Natural killer cell (primary cell): ENCODE data around the gene NEMP2. TPM values are rescaled to one million over a fixed set of nuclear protein-coding genes. Genes with fewer than 3 reads are reported as not detected.
"Not testable (repeated sequence)": the region's sequence is repeated elsewhere in the genome, so short reads cannot be mapped to it uniquely, and the experiment has no call there.

Experiments used
- ATAC-seq, 3 donors: fragments of 150-1000 bp in 2 of 3; fragments of 200-7000 bp in 1 of 3; cut with Tn5 transposase; 1 replicate in 1 of 3; 2 replicates in 2 of 3; pipeline ENCODE4 v1.10.0; 2021; ENCODE audit warnings: mild to moderate bottlenecking in 2 of 3, moderate library complexity in 2 of 3
- DNase-seq, 2 donors: peaks; one replicate each; pipeline versions ENCODE4 v3.0.0 to v3.0.0-alpha.2; 2013 to 2021; ENCODE audit warnings: mixed read lengths in 1 of 2
- H3K27ac ChIP-seq: one replicate; pipeline ENCODE4 v1.5.1; 2013; ENCODE audit warnings: mild to moderate bottlenecking, low read length
- H3K27me3 ChIP-seq: one replicate; pipeline ENCODE4 v1.6.1; 2013; ENCODE audit warnings: low read length; ENCODE audit not compliant: control insufficient read depth, insufficient read depth
- H3K36me3 ChIP-seq: one replicate; pipeline ENCODE4 v1.6.1; 2013; ENCODE audit warnings: low read length; ENCODE audit not compliant: control insufficient read depth, insufficient read depth
- H3K4me1 ChIP-seq: one replicate; pipeline ENCODE4 v1.6.1; 2013; ENCODE audit warnings: low read length; ENCODE audit not compliant: control insufficient read depth, insufficient read depth
- H3K4me3 ChIP-seq: one replicate; pipeline ENCODE4 v1.5.1; 2013; ENCODE audit warnings: low read length
- H3K9me3 ChIP-seq: one replicate; pipeline ENCODE4 v1.6.1; 2013; ENCODE audit warnings: low read length; ENCODE audit not compliant: control insufficient read depth, insufficient read depth
- H3K27ac Mint-ChIP-seq, 2 donors: one replicate each; pipeline ENCODE4 v1.8.0; 2022; ENCODE audit warnings: mild to moderate bottlenecking in 2 of 2, mixed read lengths in 2 of 2, moderate library complexity in 1 of 2
- H3K27me3 Mint-ChIP-seq, 2 donors: one replicate each; pipeline ENCODE4 v1.8.0; 2022; ENCODE audit warnings: low read depth in 2 of 2, mixed read lengths in 2 of 2
- H3K36me3 Mint-ChIP-seq: one replicate; pipeline ENCODE4 v1.8.0; 2022; ENCODE audit warnings: mixed read lengths
- H3K4me1 Mint-ChIP-seq, 2 donors: one replicate each; pipeline ENCODE4 v1.8.0; 2022; ENCODE audit warnings: mixed read lengths in 2 of 2
- H3K4me3 Mint-ChIP-seq: one replicate; pipeline ENCODE4 v1.8.0; 2022; ENCODE audit warnings: mild to moderate bottlenecking, moderate library complexity, mixed read lengths
- H3K9me3 Mint-ChIP-seq, 2 donors: one replicate each; pipeline ENCODE4 v1.8.0; 2022; ENCODE audit warnings: mixed read lengths in 2 of 2
- WGBS: methylation state at CpG from one replicate; pipeline ENCODE4 v1.1.7; 2013; ENCODE audit warnings: missing lambda C conversion rate; ENCODE audit not compliant: insufficient coverage; 5-methylcytosine and 5-hydroxymethylcytosine counted together
- intact Hi-C: fragments of 100-400 bp; cut with micrococcal nuclease; formaldehyde crosslinking; loops from one replicate; pipeline ENCODE4 v1.14.2; 2022
- total RNA-seq, 4 donors: library from RNA; stranded (reverse); fragments of 120-200 nt in 1 of 4; gene quantifications; one replicate each; pipeline versions ENCODE4 v1.2.3 to v1.2.4, GENCODE V29; 2013 to 2022
- TF ChIP-seq, protein P1 (sequence below): fragments of 200-600 bp; IDR thresholded peaks from one replicate; pipeline ENCODE4 v1.8.0; 2022; ENCODE audit warnings: antibody characterized with exemption

NEMP2 gene
- total RNA-seq, 3 donors from 2014 or later (not counting 1 experiment from before 2014, with no cell fraction given): 17.2 to 21.0 (median 18.3) TPM

DNA sequence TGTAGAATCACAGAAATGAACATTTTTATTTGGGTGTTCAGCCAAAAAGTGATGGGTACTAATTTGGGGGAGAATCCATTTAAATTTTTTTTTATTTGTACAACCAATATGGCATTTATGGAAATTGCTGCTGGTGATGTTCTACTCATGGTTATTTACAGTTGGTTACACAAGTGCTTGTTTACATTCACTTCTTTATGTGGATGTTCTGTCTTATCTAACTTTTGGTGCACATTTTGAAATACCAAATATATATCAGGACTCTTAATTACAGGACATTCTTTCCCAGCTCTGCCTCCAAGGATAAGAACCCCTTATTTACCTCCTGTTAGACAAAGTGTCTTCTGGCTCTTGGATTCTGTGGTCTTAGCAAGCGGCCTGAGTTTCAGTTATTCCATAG lies 35.2 kb downstream of the NEMP2 start:
- Mint-ChIP-seq H3K27me3 (no peaks in the 10 kb centered on the region), H3K27ac (peak overlapping the region in 1 of 2 donors; percentile 45), H3K36me3 (peaks cover 17% of the 10 kb centered on the region), H3K9me3 (no peaks in the 10 kb centered on the region), H3K4me1 (peaks cover 13 to 21% of the 10 kb centered on the region in 2 donors), H3K4me3 (no peak overlapping the region)
- H3K27me3 ChIP-seq: no peaks in the 10 kb centered on the region
- TF ChIP-seq, protein P1, sequence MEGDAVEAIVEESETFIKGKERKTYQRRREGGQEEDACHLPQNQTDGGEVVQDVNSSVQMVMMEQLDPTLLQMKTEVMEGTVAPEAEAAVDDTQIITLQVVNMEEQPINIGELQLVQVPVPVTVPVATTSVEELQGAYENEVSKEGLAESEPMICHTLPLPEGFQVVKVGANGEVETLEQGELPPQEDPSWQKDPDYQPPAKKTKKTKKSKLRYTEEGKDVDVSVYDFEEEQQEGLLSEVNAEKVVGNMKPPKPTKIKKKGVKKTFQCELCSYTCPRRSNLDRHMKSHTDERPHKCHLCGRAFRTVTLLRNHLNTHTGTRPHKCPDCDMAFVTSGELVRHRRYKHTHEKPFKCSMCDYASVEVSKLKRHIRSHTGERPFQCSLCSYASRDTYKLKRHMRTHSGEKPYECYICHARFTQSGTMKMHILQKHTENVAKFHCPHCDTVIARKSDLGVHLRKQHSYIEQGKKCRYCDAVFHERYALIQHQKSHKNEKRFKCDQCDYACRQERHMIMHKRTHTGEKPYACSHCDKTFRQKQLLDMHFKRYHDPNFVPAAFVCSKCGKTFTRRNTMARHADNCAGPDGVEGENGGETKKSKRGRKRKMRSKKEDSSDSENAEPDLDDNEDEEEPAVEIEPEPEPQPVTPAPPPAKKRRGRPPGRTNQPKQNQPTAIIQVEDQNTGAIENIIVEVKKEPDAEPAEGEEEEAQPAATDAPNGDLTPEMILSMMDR: no peak
- H3K36me3 ChIP-seq: peaks cover 63% of the 10 kb centered on the region
- no peak for ATAC-seq
- no peak for DNase-seq
- 100% methylated on average over 1 of the region's 1 CpG for WGBS
- no peak overlapping the region for H3K4me3 ChIP-seq
- H3K27ac ChIP-seq: no peak overlapping the region
- intact Hi-C loops: no loop called here
- no peaks in the 10 kb centered on the region for H3K4me1 ChIP-seq
- H3K9me3 ChIP-seq: no peaks in the 10 kb centered on the region

DNA sequence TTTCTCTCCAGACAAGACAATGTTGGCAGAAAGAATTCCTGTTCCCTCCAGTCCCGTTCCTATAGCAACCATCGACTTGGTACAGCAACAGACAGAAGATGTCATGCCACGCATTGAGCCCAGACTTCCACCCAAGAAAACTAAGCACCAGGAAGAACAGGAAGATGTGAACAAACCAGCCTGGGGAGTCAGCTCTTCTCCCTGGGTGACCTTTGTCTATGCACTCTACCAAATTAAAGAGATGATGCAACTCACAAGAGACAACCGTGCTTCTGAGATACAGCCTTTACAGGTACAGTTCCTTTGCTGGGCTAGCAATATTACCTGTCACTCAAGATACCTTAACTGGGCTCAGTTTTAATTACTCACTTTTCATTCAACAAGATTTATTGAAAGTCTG lies 37.1 kb downstream of the NEMP2 start:
- no peak overlapping the region for H3K27ac ChIP-seq
- peaks cover 0 to 3% of the 10 kb centered on the region in 2 donors for H3K9me3 Mint-ChIP-seq
- peaks cover 24% of the 10 kb centered on the region for H3K36me3 Mint-ChIP-seq
- no peak overlapping the region for H3K4me3 ChIP-seq
- H3K4me1 Mint-ChIP-seq: peaks cover 22 to 38% of the 10 kb centered on the region in 2 donors
- H3K36me3 ChIP-seq: peaks cover 50% of the 10 kb centered on the region
- H3K4me3 Mint-ChIP-seq: no peak overlapping the region
- no peaks in the 10 kb centered on the region for H3K27me3 ChIP-seq
- peak overlapping the region in 1 of 2 donors; percentile 17 for H3K27ac Mint-ChIP-seq
- 99% methylated on average over 4 of the region's 4 CpGs for WGBS
- no peaks in the 10 kb centered on the region for H3K4me1 ChIP-seq
- TF ChIP-seq, protein P1: no peak
- intact Hi-C loops: no loop called here
- DNase-seq (no peak), ATAC-seq (no peak)
- no peaks in the 10 kb centered on the region for H3K27me3 Mint-ChIP-seq
- H3K9me3 ChIP-seq: no peaks in the 10 kb centered on the region

DNA sequence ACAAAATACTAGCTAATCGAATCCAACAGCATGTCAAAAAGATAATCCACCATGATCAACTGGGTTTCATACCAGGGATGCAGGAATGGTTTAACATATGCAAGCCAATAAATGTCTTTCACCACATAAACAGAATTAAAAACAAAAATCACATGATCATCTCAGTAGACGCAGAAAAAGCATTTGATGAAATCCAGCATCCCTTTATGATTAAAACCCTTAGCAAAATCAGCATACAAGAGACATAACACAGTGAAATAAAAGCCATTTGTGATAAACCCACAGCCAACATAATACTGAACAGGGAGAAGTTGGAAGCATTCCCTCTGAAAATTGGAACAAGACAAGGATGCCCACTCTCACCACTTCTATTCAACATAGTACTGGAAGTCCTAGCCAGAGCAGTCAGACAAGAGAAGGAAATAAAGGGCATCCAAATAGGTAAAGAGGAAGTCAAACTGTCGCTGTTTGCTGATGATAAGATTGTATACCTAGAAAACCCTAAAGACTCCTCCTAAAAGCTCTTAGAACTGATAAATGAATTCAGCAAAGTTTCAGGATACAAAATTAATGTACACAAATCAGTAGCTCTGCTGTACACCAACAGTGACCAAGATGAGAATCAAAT lies 39.8 kb downstream of the NEMP2 start:
- H3K27me3 Mint-ChIP-seq, H3K4me3 Mint-ChIP-seq, H3K4me3 ChIP-seq, DNase-seq, ATAC-seq, H3K9me3 ChIP-seq, H3K27me3 ChIP-seq, H3K27ac ChIP-seq, H3K4me1 ChIP-seq, H3K9me3 Mint-ChIP-seq, intact Hi-C loops: not testable (repeated sequence)
- peaks cover 20 to 42% of the 10 kb centered on the region in 2 donors for H3K4me1 Mint-ChIP-seq
- peaks cover 33% of the 10 kb centered on the region for H3K36me3 Mint-ChIP-seq
- H3K27ac Mint-ChIP-seq: peak overlapping the region; percentile 45 to 75
- peaks cover 43% of the 10 kb centered on the region for H3K36me3 ChIP-seq
- 100% methylated on average over 2 of the region's 3 CpGs for WGBS

DNA sequence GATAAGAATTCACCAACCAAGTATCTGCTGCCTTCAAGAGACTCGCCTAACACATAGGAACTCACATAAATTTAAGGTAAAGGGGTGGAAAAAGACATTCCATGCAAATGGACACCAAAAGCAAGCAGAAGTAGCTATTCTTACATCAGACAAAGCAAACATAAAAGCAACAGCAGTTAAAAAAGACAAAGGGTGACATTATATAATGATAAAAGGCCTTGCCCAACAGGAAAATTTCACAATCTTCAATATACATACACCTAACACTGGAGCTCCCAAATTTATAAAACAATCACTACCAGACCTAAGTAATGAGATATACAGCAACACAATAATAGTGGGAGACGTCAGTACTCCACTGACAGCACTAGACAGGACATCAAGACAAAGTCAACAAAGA lies 41.4 kb downstream of the NEMP2 start:
- intact Hi-C loops: no loop called here
- Mint-ChIP-seq H3K27ac (peak overlapping the region; percentile 0 to 45), H3K4me1 (peaks cover 20 to 42% of the 10 kb centered on the region in 2 donors), H3K9me3 (peaks cover 6 to 10% of the 10 kb centered on the region in 2 donors), H3K36me3 (peaks cover 36% of the 10 kb centered on the region), H3K27me3 (no peaks in the 10 kb centered on the region), H3K4me3 (no peak overlapping the region)
- Histone ChIP-seq H3K27me3 (no peaks in the 10 kb centered on the region), H3K9me3 (peaks cover 5% of the 10 kb centered on the region), H3K4me1 (no peaks in the 10 kb centered on the region), H3K27ac (no peak overlapping the region), H3K36me3 (peaks cover 47% of the 10 kb centered on the region), H3K4me3 (no peak overlapping the region)
- DNase-seq (no peak), ATAC-seq (no peak)
- WGBS: 0% methylated on average over 1 of the region's 2 CpGs
- TF ChIP-seq, protein P1: no peak
